A673 (cell line): ENCODE data around the gene WIPF1.

ENCODE experiments used
- EZH2 ChIP-seq: fragments of 200-600 bp; sonication (generic); IDR thresholded peaks from 2 replicates; pipeline ENCODE4 v1.6.1; 2017; ENCODE audit warnings: borderline replicate concordance, low read depth, mild to moderate bottlenecking, mixed read lengths, antibody characterized with exemption, low read length; ENCODE audit not compliant: poor library complexity, severe bottlenecking
- TF ChIP-seq, protein P1 (sequence below): fragments of 300-800, 200-600 bp; sonication (generic); conservative IDR thresholded peaks from 2 replicates; pipeline ENCODE4 v1.5.1; 2017; ENCODE audit warnings: low read depth, mild to moderate bottlenecking, antibody characterized with exemption, low read length, moderate library complexity, mixed read lengths

DNA sequence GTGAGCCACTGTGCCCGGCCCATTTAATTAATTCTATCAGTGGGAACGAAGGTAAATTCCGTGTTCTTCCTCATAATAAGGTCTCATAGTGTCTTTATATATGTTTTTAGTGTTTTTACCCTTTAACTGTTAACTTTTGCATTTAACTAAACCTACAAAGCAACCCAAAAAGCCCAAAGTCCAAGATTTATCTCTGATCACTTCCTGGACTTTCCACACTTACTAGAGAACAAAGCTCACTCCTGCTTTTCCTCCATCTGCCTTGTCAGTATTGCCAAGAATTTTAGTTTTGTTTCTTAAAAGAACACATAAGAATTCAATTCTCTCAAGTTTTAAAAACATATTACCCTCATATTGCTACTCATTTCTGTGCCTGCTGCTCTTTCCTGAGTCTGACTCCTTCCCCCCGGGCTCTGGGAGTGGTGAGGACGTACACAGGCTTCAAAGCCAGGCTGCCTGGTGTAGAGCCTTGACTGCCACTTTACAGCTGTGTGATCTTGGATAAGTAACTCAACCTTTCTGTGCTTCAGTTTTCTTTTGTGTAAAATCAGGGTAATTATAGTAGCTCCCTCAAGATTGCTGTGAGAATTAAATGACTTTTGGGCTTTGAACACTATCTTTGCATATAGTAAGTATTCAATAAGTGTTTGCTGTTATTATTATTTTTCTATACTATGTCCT, 85.9 kb downstream of the WIPF1 start:
- TF ChIP-seq, protein P1, sequence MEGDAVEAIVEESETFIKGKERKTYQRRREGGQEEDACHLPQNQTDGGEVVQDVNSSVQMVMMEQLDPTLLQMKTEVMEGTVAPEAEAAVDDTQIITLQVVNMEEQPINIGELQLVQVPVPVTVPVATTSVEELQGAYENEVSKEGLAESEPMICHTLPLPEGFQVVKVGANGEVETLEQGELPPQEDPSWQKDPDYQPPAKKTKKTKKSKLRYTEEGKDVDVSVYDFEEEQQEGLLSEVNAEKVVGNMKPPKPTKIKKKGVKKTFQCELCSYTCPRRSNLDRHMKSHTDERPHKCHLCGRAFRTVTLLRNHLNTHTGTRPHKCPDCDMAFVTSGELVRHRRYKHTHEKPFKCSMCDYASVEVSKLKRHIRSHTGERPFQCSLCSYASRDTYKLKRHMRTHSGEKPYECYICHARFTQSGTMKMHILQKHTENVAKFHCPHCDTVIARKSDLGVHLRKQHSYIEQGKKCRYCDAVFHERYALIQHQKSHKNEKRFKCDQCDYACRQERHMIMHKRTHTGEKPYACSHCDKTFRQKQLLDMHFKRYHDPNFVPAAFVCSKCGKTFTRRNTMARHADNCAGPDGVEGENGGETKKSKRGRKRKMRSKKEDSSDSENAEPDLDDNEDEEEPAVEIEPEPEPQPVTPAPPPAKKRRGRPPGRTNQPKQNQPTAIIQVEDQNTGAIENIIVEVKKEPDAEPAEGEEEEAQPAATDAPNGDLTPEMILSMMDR = no peak
- TF ChIP-seq EZH2 = no peak
